Skeletal muscle tissue (tissue), 4 donors: ENCODE results near the gene SVOP. TPM values are rescaled to one million over a fixed set of nuclear protein-coding genes. Genes with fewer than 3 reads are reported as not detected.

Source experiments
- H3K27ac ChIP-seq: one replicate; pipeline ENCODE4 v1.7.0; 2013; ENCODE audit warnings: mild to moderate bottlenecking, low read depth, low read length, inconsistent platforms
- H3K27me3 ChIP-seq, 3 donors: one replicate each; pipeline ENCODE4 v1.7.0; 2013; ENCODE audit warnings: low read length in 3 of 3; ENCODE audit not compliant: control insufficient read depth in 3 of 3, insufficient read depth in 3 of 3
- H3K36me3 ChIP-seq, 3 donors: one replicate each; pipeline ENCODE4 v1.7.0; 2013; ENCODE audit warnings: low read length in 3 of 3; ENCODE audit not compliant: control insufficient read depth in 3 of 3, insufficient read depth in 3 of 3
- H3K4me1 ChIP-seq, 3 donors: one replicate each; pipeline ENCODE4 v1.7.0; 2013; ENCODE audit warnings: low read length in 3 of 3, mild to moderate bottlenecking in 3 of 3; ENCODE audit not compliant: control insufficient read depth in 3 of 3, insufficient read depth in 3 of 3
- H3K4me3 ChIP-seq, 3 donors: one replicate each; pipeline ENCODE4 v1.7.0; 2013; ENCODE audit warnings: low read length in 3 of 3
- H3K9ac ChIP-seq, 3 donors: one replicate each; pipeline ENCODE4 v1.7.0; 2013; ENCODE audit warnings: low read length in 3 of 3, mild to moderate bottlenecking in 3 of 3, moderate library complexity in 2 of 3, low read depth in 1 of 3
- H3K9me3 ChIP-seq, 3 donors: one replicate each; pipeline ENCODE4 v1.7.0; 2013; ENCODE audit warnings: low read length in 3 of 3; ENCODE audit not compliant: control insufficient read depth in 3 of 3
- total RNA-seq: library from RNA; depleted of rRNA; stranded (reverse); fragments of >200 nt; gene quantifications from one replicate; pipeline ENCODE4 v1.2.3, GENCODE V29; 2014
- donor health status: Osteomylitis.

Gene SVOP
- total RNA-seq, 1 donor from 2014 or later = under 0.01 TPM

DNA sequence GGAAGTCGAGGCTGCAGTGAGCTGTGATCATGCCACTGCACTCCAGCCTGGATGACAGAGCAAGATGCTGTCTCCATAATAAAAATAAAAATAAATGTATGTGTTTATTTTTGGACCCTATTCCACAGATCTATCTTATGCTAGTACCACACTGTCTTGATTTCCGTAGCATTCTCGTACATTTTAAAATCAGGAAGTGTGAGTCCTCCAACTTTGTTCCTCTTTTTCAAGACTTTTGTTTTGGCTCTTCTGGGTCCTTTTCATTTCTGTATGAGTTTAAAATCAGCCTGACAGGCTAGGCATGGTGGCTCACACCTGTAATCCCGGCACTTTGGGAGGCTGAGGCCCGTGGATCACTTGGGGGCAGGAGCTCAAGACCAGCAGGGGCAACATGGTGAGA lies 115.1 kb downstream of the SVOP start:
- Histone ChIP-seq H3K9me3 (no peaks in the 10 kb centered on the region), H3K4me1 (no peaks in the 10 kb centered on the region), H3K36me3 (no peaks in the 10 kb centered on the region), H3K4me3 (no peak overlapping the region), H3K27ac (peak overlapping the region; percentile 34), H3K9ac (no peak overlapping the region), H3K27me3 (peaks cover 3 to 6% (median 3%) of the 10 kb centered on the region in 3 donors)

DNA sequence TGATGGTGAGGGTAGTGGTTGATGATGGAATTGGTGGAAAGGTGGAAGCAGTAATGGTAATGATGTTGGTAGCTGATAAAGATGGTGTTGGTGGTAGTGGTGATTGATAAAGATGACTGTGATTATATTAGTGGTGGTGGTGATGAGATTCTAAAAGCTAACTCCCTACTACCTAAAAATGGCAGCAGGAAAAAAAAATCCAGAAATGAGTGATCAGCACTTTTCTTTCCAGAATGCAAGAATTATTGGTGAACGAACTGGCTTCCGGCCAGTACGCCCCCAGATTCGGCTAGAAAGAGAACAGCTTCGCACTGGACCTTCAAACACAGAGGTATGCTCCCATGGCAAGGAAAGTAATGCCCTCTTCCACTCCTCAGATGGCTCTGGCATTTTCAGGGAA lies 121.7 kb downstream of the SVOP start:
- Histone ChIP-seq H3K27ac (no peak overlapping the region), H3K9me3 (no peaks in the 10 kb centered on the region), H3K9ac (no peak overlapping the region), H3K4me3 (no peak overlapping the region), H3K4me1 (no peaks in the 10 kb centered on the region), H3K27me3 (peaks cover 7 to 11% (median 10%) of the 10 kb centered on the region in 3 donors), H3K36me3 (no peaks in the 10 kb centered on the region)

DNA sequence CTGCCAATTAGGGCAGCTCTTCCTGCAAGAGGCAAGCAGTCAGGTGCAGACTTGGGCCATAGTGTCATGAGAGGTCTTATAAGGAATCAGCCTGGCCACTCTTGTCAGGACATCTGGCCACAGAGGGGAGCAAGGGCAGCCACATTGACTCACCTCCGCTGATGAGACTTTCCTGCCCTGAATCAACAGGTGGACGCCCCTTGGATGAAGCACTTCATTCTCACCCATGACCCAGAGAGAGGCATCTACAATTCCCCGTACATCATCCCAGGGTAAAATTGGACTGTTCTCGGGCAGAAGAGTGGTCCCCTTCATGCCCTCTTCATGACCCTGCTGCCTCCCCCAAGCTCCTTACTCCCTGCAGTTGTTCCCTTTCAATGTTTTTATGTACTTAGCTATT lies 124.1 kb downstream of the SVOP start:
- Histone ChIP-seq H3K36me3 (no peaks in the 10 kb centered on the region), H3K9me3 (no peaks in the 10 kb centered on the region), H3K4me1 (no peaks in the 10 kb centered on the region), H3K27me3 (peaks cover 4 to 11% (median 10%) of the 10 kb centered on the region in 3 donors), H3K9ac (no peak overlapping the region), H3K4me3 (no peak overlapping the region), H3K27ac (no peak overlapping the region)

DNA sequence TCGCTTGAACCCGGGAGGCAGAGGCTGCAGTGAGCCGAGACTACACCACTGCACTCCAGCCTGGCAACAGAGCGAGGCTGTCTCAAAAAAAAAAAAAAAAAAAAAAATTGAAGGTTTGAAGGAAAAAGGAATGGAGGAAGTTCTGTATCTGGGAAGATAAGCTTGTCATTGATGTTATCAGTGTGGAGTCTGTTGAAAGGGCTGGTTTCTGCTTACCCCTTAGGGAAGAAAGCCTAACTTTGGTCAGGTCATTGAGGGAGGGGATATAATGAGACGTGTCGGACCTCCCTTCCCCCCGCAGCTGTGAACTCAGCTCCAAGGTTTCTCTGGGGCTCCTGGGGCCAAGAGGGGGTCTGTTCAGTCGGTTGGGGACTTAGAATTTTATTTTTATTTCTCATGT lies 124.5 kb downstream of the SVOP start:
- H3K27ac ChIP-seq = no peak overlapping the region
- H3K4me1 ChIP-seq = no peaks in the 10 kb centered on the region
- H3K4me3 ChIP-seq = no peak overlapping the region
- no peak overlapping the region for H3K9ac ChIP-seq
- H3K9me3 ChIP-seq = no peaks in the 10 kb centered on the region
- H3K27me3 ChIP-seq = peaks cover 3 to 11% (median 6%) of the 10 kb centered on the region in 3 donors
- no peaks in the 10 kb centered on the region for H3K36me3 ChIP-seq

DNA sequence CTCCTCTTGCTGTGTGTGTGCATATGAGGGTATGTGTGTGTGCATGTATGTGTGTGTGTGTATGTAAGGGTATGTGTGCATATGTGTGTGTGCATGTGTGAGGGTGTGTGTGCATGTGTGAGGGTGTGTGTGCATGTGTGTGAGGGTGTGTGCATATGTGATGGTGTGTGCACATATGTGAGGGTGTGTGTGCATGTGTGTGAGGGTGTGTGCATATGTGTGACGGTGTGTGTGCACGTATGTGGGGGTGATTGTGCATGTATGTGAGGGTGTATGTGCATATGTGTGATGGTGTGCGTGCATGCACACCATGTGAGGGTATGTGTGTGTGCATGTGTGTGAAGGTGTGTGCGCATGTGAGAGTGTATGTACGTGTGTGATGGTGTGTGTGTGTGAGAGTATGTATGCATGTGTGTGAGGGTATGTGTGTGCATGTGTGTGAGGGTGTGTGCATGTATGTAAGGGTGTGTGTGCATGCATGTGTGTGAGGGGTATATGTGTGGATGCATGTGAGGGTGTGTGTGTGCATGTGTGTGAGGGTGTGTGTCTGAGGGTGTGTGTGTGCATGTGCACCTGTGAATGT lies 125.6 kb downstream of the SVOP start:
- Histone ChIP-seq H3K36me3 (no peaks in the 10 kb centered on the region), H3K9ac (no peak overlapping the region), H3K27ac (no peak overlapping the region), H3K9me3 (peaks cover under 1 to 2% (median 1%) of the 10 kb centered on the region in 3 donors), H3K27me3 (peaks cover 3 to 11% (median 4%) of the 10 kb centered on the region in 3 donors), H3K4me1 (no peaks in the 10 kb centered on the region), H3K4me3 (no peak overlapping the region)

DNA sequence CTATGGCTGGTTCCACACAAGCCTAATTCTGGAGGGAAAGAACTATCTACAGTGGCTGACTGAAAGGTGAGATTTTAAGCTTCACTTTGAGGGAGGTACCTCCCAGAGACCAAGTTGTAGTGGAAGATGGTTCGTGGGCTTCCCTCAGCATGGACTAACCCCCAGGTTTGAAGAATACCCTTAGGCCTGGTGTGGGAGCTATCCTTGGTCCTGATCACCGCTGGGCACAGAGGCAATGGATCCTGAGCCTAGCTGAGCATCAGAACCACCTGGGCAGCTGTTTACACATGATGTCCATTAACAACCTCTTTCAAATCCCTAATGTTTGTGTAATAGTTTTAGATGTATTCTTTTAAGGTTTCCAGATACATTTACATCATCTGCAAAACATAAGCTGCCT lies 130.7 kb downstream of the SVOP start:
- H3K27ac ChIP-seq = no peak overlapping the region

DNA sequence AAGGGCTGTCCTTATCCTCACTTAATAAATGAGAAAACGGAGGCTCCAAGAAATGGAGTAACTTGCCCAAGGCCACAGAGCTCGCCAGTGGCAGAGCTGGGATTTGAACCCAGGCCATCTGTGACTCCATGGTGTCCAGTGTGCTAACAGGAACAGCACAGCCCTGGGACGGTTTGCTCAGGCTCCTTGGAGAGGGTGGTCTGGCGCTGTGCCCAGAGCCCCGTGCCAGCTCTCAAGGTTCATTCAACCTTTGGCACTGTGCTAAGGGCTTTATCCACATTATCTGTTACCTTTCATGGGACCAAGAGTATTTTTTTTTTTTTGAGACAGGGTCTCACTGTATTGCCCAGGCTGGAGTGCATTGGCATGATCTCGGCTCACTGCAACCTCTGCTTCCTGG lies 132.8 kb downstream of the SVOP start:
- Histone ChIP-seq H3K27ac (no peak overlapping the region), H3K4me1 (peaks cover 0 to 4% (median 0%) of the 10 kb centered on the region in 3 donors), H3K4me3 (no peak overlapping the region), H3K27me3 (no peaks in the 10 kb centered on the region), H3K9ac (no peak overlapping the region), H3K9me3 (peaks cover 4 to 6% (median 4%) of the 10 kb centered on the region in 3 donors), H3K36me3 (no peaks in the 10 kb centered on the region)

More for the DNA sequence above, 130.7 kb downstream of the SVOP start:
- Histone ChIP-seq H3K4me1 (no peaks in the 10 kb centered on the region), H3K36me3 (no peaks in the 10 kb centered on the region), H3K9me3 (peaks cover 4 to 6% (median 4%) of the 10 kb centered on the region in 3 donors), H3K4me3 (no peak overlapping the region), H3K9ac (no peak overlapping the region), H3K27me3 (peaks cover 0 to 3% (median 0%) of the 10 kb centered on the region in 3 donors)

DNA sequence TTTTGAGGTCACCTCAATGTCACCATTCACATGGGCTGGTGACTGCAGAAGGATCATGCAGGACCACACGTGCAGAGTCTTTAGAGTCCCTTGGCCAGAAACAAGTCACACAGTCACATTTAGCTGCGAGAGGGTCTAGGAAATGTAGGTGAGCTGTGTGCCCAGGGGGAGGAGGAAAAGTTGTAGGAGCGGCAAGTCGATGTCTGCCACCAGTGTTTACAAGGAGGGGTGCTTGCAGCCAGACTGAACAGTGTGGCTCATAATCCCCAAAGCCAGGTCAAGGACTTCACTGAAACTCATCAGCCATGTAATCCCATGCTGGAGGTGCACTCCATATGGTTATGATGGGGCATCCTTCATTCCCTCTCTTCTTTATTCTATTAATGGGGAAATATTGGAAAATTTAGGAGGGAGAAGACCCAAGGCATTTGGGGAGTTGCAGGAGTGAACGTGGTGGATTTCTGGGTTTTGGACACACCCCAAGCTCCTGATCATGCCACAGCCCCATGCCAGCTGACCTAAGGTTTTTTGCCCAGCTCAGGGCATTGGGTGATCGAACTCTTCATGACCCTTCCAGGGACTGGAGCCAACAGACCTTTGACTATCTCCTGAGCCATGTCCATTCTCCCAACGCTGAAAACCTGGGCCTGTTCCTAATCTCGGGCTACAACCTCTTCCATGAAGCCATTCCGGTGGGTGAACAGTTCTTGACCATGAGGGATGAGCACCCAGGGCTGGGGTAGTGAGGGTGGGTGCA lies 133.8 kb downstream of the SVOP start:
- Histone ChIP-seq H3K36me3 (no peaks in the 10 kb centered on the region), H3K9ac (no peak overlapping the region), H3K27me3 (no peaks in the 10 kb centered on the region), H3K27ac (no peak overlapping the region), H3K9me3 (peaks cover 4 to 6% (median 4%) of the 10 kb centered on the region in 3 donors), H3K4me1 (peaks cover 0 to 4% (median 0%) of the 10 kb centered on the region in 3 donors), H3K4me3 (no peak overlapping the region)

DNA sequence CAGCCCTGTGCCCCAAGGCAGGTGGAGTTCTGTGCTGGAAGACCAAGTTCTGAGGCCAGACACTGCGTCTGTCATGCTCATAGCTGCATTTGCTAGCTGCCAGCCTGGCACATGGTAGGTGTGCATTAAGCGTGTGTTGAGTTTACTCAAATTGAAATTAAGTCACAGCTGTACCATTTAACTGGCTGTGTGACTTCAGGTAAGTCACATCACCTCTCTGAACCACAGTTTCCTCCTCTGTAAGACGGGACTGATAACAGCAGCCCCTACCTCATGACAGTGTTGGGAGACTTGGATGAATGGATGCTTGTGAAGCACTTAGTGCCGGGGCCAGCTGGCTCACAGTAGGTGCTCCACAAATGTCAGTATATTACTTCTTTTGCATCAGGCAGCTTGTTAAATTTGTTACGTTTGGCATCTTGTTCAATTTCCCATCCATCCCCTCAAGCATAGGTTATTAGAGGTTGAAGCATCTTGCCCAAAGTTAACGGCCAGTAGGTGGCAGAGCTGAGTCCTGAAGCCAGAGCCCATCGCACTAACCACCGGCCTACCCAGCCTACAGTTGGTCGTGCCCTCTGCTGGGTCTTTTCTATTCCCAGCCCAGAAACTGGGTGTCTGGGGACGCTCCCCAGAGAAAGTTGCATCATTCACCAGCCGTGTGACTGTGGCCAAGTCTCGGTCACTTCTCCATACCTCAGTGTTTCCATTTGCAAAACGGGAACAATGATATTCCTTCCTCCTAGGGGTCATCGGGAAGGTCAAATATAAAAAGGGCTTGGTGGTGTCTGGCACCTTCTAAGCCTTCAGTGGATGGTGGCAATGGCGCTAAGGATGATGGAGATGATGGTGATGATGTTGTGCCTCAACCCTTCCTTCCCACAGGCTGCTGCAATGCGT lies 136.5 kb downstream of the SVOP start:
- Histone ChIP-seq H3K36me3 (no peaks in the 10 kb centered on the region), H3K27me3 (no peaks in the 10 kb centered on the region), H3K27ac (no peak overlapping the region), H3K9ac (no peak overlapping the region), H3K9me3 (no peaks in the 10 kb centered on the region), H3K4me3 (no peak overlapping the region), H3K4me1 (peaks cover 0 to 4% (median 2%) of the 10 kb centered on the region in 3 donors)
